GM10847 (cell line): ENCODE measurements around the gene PPP2R2B.

ENCODE experiments used
- POLR2A ChIP-seq: IDR thresholded peaks from 2 replicates; pipeline ENCODE4 v1.6.1; 2011; ENCODE audit not compliant: insufficient read length; ENCODE audit errors: extremely low read depth

The PPP2R2B gene

GRCh38 chr5:146584750-146585149, 293.8 kb downstream of the PPP2R2B start:
- no peak for TF ChIP-seq POLR2A

- no peak for TF ChIP-seq POLR2A
Observed at GRCh38 chr5:146582051-146582596, 296.4 kb downstream of the PPP2R2B start.

- TF ChIP-seq POLR2A, result no peak
Observed at GRCh38 chr5:146580237-146580636, 298.3 kb downstream of the PPP2R2B start.

GRCh38 chr5:146574713-146575112, 303.8 kb downstream of the PPP2R2B start:
- TF ChIP-seq POLR2A, result no peak

- no peak for TF ChIP-seq POLR2A
Observed at GRCh38 chr5:146568161-146568560, 310.4 kb downstream of the PPP2R2B start.

- no peak for TF ChIP-seq POLR2A
Observed at GRCh38 chr5:146565764-146566367, 312.7 kb downstream of the PPP2R2B start.

- no peak for TF ChIP-seq POLR2A
Observed at GRCh38 chr5:146564007-146564762, 314.4 kb downstream of the PPP2R2B start.

GRCh38 chr5:146562461-146562860, 316.1 kb downstream of the PPP2R2B start:
- TF ChIP-seq POLR2A, result no peak

- TF ChIP-seq POLR2A, result no peak
Observed at GRCh38 chr5:146561711-146562110, 316.8 kb downstream of the PPP2R2B start.

- no peak for TF ChIP-seq POLR2A
Observed at GRCh38 chr5:146560205-146560812, 318.2 kb downstream of the PPP2R2B start.

GRCh38 chr5:146553446-146553845, 325.1 kb downstream of the PPP2R2B start:
- no peak for TF ChIP-seq POLR2A

- no peak for TF ChIP-seq POLR2A
Observed at GRCh38 chr5:146549615-146550014, 328.9 kb downstream of the PPP2R2B start.

GRCh38 chr5:146548781-146549449, 329.6 kb downstream of the PPP2R2B start:
- TF ChIP-seq POLR2A, result no peak

GRCh38 chr5:146544232-146544631, 334.3 kb downstream of the PPP2R2B start:
- no peak for TF ChIP-seq POLR2A
